Natural killer cell treated with Interleukin-12 subunit alpha and Interleukin-12 subunit beta and Interleukin-15 and Interleukin-18, amount 100 ng/mL, for 72 hours (primary cell): Measurements from ENCODE around the gene FBXW12. TPM values are rescaled to one million over a fixed set of nuclear protein-coding genes. Genes with fewer than 3 reads are reported as not detected.

ENCODE experiments used
- ATAC-seq, 2 donors: fragments of 150-1000 bp; cut with Tn5 transposase in 1 of 2; sonication (Bioruptor Pico), chemical (Tn5 transposase) in 1 of 2; 2 replicates each; pipeline ENCODE4 v1.10.0; 2021
- DNase-seq: peaks from one replicate; pipeline ENCODE4 v3.0.0; 2022; ENCODE audit warnings: low spot score
- H3K27ac Mint-ChIP-seq, 2 donors: 1 replicate in 1 of 2; 2 replicates in 1 of 2; pipeline ENCODE4 v1.8.0; 2022; ENCODE audit warnings: mixed read lengths in 2 of 2, mild to moderate bottlenecking in 1 of 2, moderate library complexity in 1 of 2
- H3K27me3 Mint-ChIP-seq, 2 donors: 1 replicate in 1 of 2; 2 replicates in 1 of 2; pipeline ENCODE4 v1.8.0; 2022; ENCODE audit warnings: mixed read lengths in 2 of 2
- H3K36me3 Mint-ChIP-seq: one replicate; pipeline ENCODE4 v1.8.0; 2022; ENCODE audit warnings: mixed read lengths
- H3K4me1 Mint-ChIP-seq, 2 donors: 1 replicate in 1 of 2; 2 replicates in 1 of 2; pipeline ENCODE4 v1.8.0; 2022; ENCODE audit warnings: low read depth in 2 of 2, mixed read lengths in 2 of 2, mild to moderate bottlenecking in 1 of 2
- H3K4me3 Mint-ChIP-seq: one replicate; pipeline ENCODE4 v1.8.0; 2022; ENCODE audit warnings: mixed read lengths
- H3K9me3 Mint-ChIP-seq: 2 replicates; pipeline ENCODE4 v1.8.0; 2022; ENCODE audit warnings: mixed read lengths
- total RNA-seq, 2 donors: library from RNA; stranded (reverse); gene quantifications; one replicate each; pipeline ENCODE4 v1.2.3, GENCODE V29; 2022

FBXW12 gene
- total RNA-seq, 2 donors from 2014 or later, result not detected

- H3K27me3 Mint-ChIP-seq, result no peaks in the 10 kb centered on the region
- H3K36me3 Mint-ChIP-seq, result no peaks in the 10 kb centered on the region
- H3K4me3 Mint-ChIP-seq, result no peak overlapping the region
- DNase-seq, result no peak
- no peak overlapping the region for H3K27ac Mint-ChIP-seq
- no peaks in the 10 kb centered on the region for H3K9me3 Mint-ChIP-seq
- no peaks in the 10 kb centered on the region for H3K4me1 Mint-ChIP-seq
- ATAC-seq, result no peak
Observed at GRCh38 chr3:48416091-48416505, 44.1 kb downstream of the FBXW12 start.

- H3K36me3 Mint-ChIP-seq, result no peaks in the 10 kb centered on the region
- no peak for ATAC-seq
Observed at GRCh38 chr3:48416546-48416945, 44.5 kb downstream of the FBXW12 start.

GRCh38 chr3:48417529-48418108 is 45.6 kb downstream of the FBXW12 start:
- DNase-seq, result no peak
- no peaks in the 10 kb centered on the region for H3K36me3 Mint-ChIP-seq
- no peak overlapping the region for H3K27ac Mint-ChIP-seq
- H3K9me3 Mint-ChIP-seq, result no peaks in the 10 kb centered on the region
- no peak for ATAC-seq
- no peaks in the 10 kb centered on the region for H3K27me3 Mint-ChIP-seq
- no peaks in the 10 kb centered on the region for H3K4me1 Mint-ChIP-seq
- no peak overlapping the region for H3K4me3 Mint-ChIP-seq

More at GRCh38 chr3:48416546-48416945, 44.5 kb downstream of the FBXW12 start:
- H3K9me3 Mint-ChIP-seq, result no peaks in the 10 kb centered on the region
- no peaks in the 10 kb centered on the region for H3K4me1 Mint-ChIP-seq
- no peak for DNase-seq
- no peak overlapping the region for H3K4me3 Mint-ChIP-seq
- H3K27me3 Mint-ChIP-seq, result no peaks in the 10 kb centered on the region
- H3K27ac Mint-ChIP-seq, result no peak overlapping the region

GRCh38 chr3:48418140-48418539 is 46.1 kb downstream of the FBXW12 start:
- Mint-ChIP-seq H3K36me3 (no peaks in the 10 kb centered on the region), H3K27ac (no peak overlapping the region), H3K4me3 (no peak overlapping the region), H3K27me3 (no peaks in the 10 kb centered on the region), H3K9me3 (no peaks in the 10 kb centered on the region), H3K4me1 (no peaks in the 10 kb centered on the region)
- DNase-seq (no peak), ATAC-seq (no peak)

GRCh38 chr3:48418651-48419050 is 46.6 kb downstream of the FBXW12 start:
- Mint-ChIP-seq H3K4me3 (no peak overlapping the region), H3K27me3 (no peaks in the 10 kb centered on the region), H3K36me3 (no peaks in the 10 kb centered on the region), H3K9me3 (no peaks in the 10 kb centered on the region), H3K4me1 (no peaks in the 10 kb centered on the region), H3K27ac (no peak overlapping the region)
- ATAC-seq (no peak), DNase-seq (no peak)

GRCh38 chr3:48419149-48419548 is 47.1 kb downstream of the FBXW12 start:
- Mint-ChIP-seq H3K4me1 (no peaks in the 10 kb centered on the region), H3K36me3 (no peaks in the 10 kb centered on the region), H3K27me3 (no peaks in the 10 kb centered on the region), H3K9me3 (no peaks in the 10 kb centered on the region), H3K4me3 (no peak overlapping the region), H3K27ac (no peak overlapping the region)
- ATAC-seq (no peak), DNase-seq (no peak)

DNA sequence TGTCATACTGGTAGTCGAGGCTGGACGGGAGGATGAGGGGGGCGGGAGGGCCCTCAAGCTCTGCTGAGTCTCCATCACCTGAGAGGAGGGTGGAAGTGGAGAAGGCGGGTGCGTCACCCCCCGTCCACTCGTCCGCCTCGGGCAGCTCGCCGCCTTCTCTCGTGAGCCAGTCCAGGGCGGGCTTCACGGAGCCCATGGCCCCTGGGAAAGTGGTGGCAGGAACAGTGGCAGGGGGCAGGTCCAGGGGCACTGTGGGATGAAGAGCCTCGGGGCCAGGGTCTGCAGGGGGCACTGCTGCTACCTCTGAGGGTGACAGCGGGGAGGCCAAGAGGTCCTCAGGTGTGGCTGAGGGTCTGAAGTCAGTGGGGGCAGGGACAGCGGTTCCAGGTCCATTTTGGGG is 47.6 kb downstream of the FBXW12 start:
- Mint-ChIP-seq H3K27me3 (no peaks in the 10 kb centered on the region), H3K9me3 (no peaks in the 10 kb centered on the region), H3K36me3 (no peaks in the 10 kb centered on the region), H3K4me3 (no peak overlapping the region), H3K27ac (no peak overlapping the region), H3K4me1 (no peaks in the 10 kb centered on the region)
- no peak for ATAC-seq
- DNase-seq, result no peak

- Mint-ChIP-seq H3K9me3 (no peaks in the 10 kb centered on the region), H3K36me3 (no peaks in the 10 kb centered on the region), H3K4me3 (no peak overlapping the region), H3K27ac (no peak overlapping the region), H3K27me3 (no peaks in the 10 kb centered on the region), H3K4me1 (no peaks in the 10 kb centered on the region)
- DNase-seq (no peak), ATAC-seq (no peak)
Observed at GRCh38 chr3:48420561-48420960, 48.5 kb downstream of the FBXW12 start.

DNA sequence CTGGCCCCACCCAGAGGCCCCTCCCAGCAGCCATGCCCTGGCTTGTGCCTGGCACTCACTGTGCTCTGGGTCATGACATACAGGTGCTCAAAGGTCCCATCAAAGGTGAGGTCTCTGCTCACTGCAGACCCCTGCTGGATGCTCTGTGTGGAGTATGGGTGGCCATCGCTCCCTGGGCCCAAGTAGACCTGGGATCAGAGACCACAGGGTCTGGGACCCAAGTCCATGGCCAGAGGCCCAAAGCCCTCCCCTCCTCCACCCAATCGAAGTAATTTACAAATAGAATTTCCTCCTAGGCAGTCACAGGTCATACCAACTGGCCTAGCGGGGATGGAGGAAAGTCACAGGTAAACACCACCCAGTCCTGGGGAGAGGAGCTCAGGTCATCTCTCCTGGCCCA is 50.3 kb downstream of the FBXW12 start:
- Mint-ChIP-seq H3K4me3 (no peak overlapping the region), H3K27ac (no peak overlapping the region), H3K9me3 (no peaks in the 10 kb centered on the region), H3K4me1 (no peaks in the 10 kb centered on the region), H3K36me3 (no peaks in the 10 kb centered on the region), H3K27me3 (no peaks in the 10 kb centered on the region)
- ATAC-seq, result no peak
- DNase-seq, result no peak

- Mint-ChIP-seq H3K27me3 (no peaks in the 10 kb centered on the region), H3K4me3 (no peak overlapping the region), H3K27ac (no peak overlapping the region), H3K9me3 (no peaks in the 10 kb centered on the region), H3K4me1 (no peaks in the 10 kb centered on the region), H3K36me3 (no peaks in the 10 kb centered on the region)
- no peak for DNase-seq
- ATAC-seq, result no peak
Observed at GRCh38 chr3:48422681-48423080, 50.7 kb downstream of the FBXW12 start.

DNA sequence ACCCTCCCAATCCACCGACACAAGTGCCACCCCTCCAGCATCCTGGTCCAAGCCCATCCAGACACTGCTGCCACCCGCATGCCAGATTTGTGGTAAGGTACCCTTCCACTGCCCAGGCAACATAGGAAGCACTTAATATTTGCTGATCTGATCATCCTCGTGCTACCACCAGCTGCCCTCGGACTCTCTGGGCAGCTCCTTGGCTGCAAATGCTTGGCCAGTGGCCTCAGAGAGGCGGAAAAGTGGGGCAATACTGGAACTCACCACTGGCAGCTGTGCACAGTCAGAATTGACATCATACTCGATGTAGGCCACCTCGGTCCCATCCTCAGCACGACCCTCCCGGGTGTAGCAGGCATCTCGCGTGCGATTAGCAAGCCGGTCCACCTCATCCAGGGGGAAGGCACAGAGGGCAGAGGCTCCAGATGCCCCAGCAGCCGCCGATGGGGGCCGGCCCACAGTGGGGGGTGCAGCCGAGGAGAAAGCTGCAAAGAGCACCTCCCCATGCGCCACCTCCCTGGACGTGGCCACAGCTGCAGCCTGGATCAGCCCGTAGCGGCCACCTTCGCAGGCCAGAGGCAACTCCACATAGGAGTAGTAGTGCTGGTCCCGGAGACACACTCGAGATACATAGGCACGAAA is 51.3 kb downstream of the FBXW12 start:
- Mint-ChIP-seq H3K9me3 (no peaks in the 10 kb centered on the region), H3K4me1 (no peaks in the 10 kb centered on the region), H3K27ac (no peak overlapping the region), H3K36me3 (no peaks in the 10 kb centered on the region), H3K4me3 (no peak overlapping the region), H3K27me3 (no peaks in the 10 kb centered on the region)
- ATAC-seq, result no peak
- no peak for DNase-seq

DNA sequence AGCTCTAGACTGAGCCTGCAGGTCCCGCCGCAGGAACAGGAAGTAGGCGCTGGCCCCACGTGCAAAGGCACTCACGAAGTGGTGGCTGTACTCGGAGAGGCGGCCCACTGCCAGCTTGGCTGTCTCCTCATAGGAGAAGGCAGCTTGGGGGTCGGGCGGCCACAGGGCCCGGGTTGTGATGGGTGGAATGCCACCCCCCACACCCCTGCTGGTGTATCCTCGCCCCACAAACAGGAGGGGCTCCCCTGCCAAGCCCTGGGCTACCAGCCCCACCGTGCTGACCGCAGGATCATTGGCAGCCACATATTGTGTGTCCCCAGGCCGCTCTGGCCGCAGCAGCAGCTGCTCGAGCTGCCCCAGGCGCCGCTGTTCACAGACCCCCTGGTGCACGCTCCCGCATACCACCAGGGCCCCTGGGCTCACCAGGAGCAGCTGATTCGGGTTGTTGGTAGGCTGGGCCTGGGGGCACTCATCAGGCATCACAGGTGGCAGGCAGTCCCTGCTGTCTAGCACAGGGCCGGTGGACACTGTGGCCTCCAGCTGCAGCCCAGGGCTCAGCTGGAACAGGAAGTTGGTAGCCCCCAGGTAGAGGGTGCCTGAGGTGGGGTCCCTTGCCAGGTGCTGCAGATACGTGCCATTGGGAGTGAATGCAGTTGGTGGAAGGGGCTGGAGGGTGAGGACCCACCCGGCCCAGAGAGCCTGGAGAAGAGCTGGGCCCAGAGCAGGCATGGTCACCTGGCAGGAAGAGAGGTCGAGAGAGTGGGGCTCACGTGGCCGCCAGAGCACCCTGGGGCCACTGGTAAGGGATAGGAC is 52.1 kb downstream of the FBXW12 start:
- Mint-ChIP-seq H3K27me3 (no peaks in the 10 kb centered on the region), H3K9me3 (no peaks in the 10 kb centered on the region), H3K4me3 (no peak overlapping the region), H3K4me1 (no peaks in the 10 kb centered on the region), H3K36me3 (no peaks in the 10 kb centered on the region), H3K27ac (no peak overlapping the region)
- no peak for DNase-seq
- ATAC-seq, result no peak

- no peaks in the 10 kb centered on the region for H3K36me3 Mint-ChIP-seq
- no peaks in the 10 kb centered on the region for H3K9me3 Mint-ChIP-seq
- no peak overlapping the region for H3K27ac Mint-ChIP-seq
- no peaks in the 10 kb centered on the region for H3K4me1 Mint-ChIP-seq
- no peak for ATAC-seq
- no peak overlapping the region for H3K4me3 Mint-ChIP-seq
- no peak for DNase-seq
- H3K27me3 Mint-ChIP-seq, result no peaks in the 10 kb centered on the region
Observed at GRCh38 chr3:48425281-48425812, 53.3 kb downstream of the FBXW12 start.

- H3K4me1 Mint-ChIP-seq, result peaks cover 0 to 6% of the 10 kb centered on the region in 2 donors
- ATAC-seq, result no peak
- no peak overlapping the region for H3K27ac Mint-ChIP-seq
Observed at GRCh38 chr3:48426401-48426909, 54.4 kb downstream of the FBXW12 start.

More at GRCh38 chr3:48426401-48426909, 54.4 kb downstream of the FBXW12 start:
- no peaks in the 10 kb centered on the region for H3K27me3 Mint-ChIP-seq
- no peaks in the 10 kb centered on the region for H3K36me3 Mint-ChIP-seq
- no peaks in the 10 kb centered on the region for H3K9me3 Mint-ChIP-seq
- DNase-seq, result no peak
- H3K4me3 Mint-ChIP-seq, result no peak overlapping the region
